Muscle layer of duodenum (tissue), 2 donors: Measurements from ENCODE around the gene RPUSD4.

Experiments
- H3K27ac ChIP-seq: one replicate; pipeline ENCODE4 v1.7.0; 2013; ENCODE audit warnings: mild to moderate bottlenecking, low read length
- H3K27me3 ChIP-seq: one replicate; pipeline ENCODE4 v1.7.0; 2013; ENCODE audit warnings: low read depth, mild to moderate bottlenecking, control low read depth, low read length
- H3K36me3 ChIP-seq, 2 donors: one replicate each; pipeline ENCODE4 v1.7.0; 2013; ENCODE audit warnings: low read length in 2 of 2, control low read depth in 1 of 2, mild to moderate bottlenecking in 1 of 2; ENCODE audit not compliant: insufficient read depth in 2 of 2, control insufficient read depth in 1 of 2
- H3K4me1 ChIP-seq, 2 donors: one replicate each; pipeline ENCODE4 v1.7.0; 2013; ENCODE audit warnings: low read length in 2 of 2, mild to moderate bottlenecking in 2 of 2, control low read depth in 1 of 2, moderate library complexity in 1 of 2; ENCODE audit not compliant: insufficient read depth in 2 of 2, control insufficient read depth in 1 of 2
- H3K4me3 ChIP-seq, 2 donors: one replicate each; pipeline ENCODE4 v1.7.0; 2013; ENCODE audit warnings: low read length in 2 of 2, low read depth in 1 of 2, mild to moderate bottlenecking in 1 of 2
- H3K9me3 ChIP-seq, 2 donors: one replicate each; pipeline ENCODE4 v1.7.0; 2013; ENCODE audit warnings: low read length in 2 of 2, control low read depth in 1 of 2, mild to moderate bottlenecking in 1 of 2; ENCODE audit not compliant: control insufficient read depth in 1 of 2
- donor health status: healthy.

The RPUSD4 gene

DNA sequence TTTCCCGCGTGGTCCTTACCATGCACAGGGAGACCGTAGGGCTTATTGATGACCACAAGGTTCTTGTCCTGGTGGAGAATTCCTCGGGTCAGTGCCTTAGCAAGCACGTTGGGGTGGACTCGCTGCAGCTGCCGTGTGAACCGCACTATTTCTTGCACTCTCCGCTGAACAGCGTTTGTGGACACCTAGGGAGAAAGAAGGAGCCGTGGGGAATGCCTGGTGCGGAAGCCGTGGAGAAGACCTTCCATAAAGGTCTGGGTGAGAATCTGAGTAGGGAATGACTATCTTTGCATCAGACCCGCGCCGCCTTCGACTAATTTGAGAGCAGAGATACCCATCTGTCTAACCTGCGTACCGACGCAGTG, 597 bp downstream of the RPUSD4 start:
- Histone ChIP-seq H3K9me3 (no peaks in the 10 kb centered on the region), H3K4me1 (peaks cover 9 to 21% of the 10 kb centered on the region in 2 donors), H3K4me3 (peak overlapping the region; percentile 97 to 99), H3K27ac (peak overlapping the region; percentile 76), H3K36me3 (peaks cover 9 to 22% of the 10 kb centered on the region in 2 donors), H3K27me3 (no peaks in the 10 kb centered on the region)

DNA sequence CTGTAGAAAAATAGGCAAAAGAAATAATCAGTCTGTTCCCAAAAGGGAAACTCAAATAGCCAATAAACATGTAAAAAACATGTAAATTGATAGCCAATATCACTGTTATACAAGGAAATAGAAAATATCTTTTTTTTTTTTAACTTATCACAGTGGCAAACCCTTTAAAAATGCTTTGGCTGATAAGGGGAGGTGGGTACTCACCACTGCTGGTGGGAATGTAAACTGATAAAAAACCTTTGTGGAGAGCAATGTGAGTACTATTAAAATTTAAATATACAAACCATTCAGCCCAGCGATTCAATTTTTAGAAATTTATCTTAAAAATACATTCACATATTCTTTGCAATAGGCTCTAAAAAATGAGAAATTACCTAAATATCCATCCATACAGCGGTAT, 3.6 kb downstream of the RPUSD4 start:
- H3K4me1 ChIP-seq = peaks cover 9 to 15% of the 10 kb centered on the region in 2 donors

DNA sequence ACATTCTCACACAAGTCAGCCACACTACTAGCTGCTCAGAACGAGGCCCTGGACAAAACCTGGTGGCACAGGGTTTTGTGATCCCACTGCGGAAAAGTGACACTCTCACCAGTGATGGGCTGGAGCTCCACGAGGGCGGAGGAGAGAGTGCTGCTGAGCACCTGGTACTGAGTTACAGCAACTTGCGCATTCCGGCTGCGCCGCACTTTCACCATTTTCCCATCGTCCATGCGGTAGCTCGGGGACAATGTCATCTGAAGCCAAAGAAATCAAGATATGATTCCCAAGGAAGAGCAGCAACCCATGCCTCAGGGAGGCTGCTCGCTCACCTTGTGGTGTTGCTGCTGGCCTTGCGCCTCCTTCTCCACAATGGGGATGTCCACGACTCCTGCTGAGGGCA, 6.1 kb downstream of the RPUSD4 start:
- Histone ChIP-seq H3K9me3 (no peaks in the 10 kb centered on the region), H3K27ac (no peak overlapping the region), H3K27me3 (no peaks in the 10 kb centered on the region), H3K4me1 (peaks cover 0 to 2% of the 10 kb centered on the region in 2 donors), H3K36me3 (peaks cover 54 to 73% of the 10 kb centered on the region in 2 donors), H3K4me3 (no peak overlapping the region)

More for the DNA sequence above, 3.6 kb downstream of the RPUSD4 start:
- Histone ChIP-seq H3K27ac (no peak overlapping the region), H3K36me3 (peaks cover 34 to 49% of the 10 kb centered on the region in 2 donors), H3K9me3 (no peaks in the 10 kb centered on the region), H3K4me3 (no peak overlapping the region), H3K27me3 (no peaks in the 10 kb centered on the region)

DNA sequence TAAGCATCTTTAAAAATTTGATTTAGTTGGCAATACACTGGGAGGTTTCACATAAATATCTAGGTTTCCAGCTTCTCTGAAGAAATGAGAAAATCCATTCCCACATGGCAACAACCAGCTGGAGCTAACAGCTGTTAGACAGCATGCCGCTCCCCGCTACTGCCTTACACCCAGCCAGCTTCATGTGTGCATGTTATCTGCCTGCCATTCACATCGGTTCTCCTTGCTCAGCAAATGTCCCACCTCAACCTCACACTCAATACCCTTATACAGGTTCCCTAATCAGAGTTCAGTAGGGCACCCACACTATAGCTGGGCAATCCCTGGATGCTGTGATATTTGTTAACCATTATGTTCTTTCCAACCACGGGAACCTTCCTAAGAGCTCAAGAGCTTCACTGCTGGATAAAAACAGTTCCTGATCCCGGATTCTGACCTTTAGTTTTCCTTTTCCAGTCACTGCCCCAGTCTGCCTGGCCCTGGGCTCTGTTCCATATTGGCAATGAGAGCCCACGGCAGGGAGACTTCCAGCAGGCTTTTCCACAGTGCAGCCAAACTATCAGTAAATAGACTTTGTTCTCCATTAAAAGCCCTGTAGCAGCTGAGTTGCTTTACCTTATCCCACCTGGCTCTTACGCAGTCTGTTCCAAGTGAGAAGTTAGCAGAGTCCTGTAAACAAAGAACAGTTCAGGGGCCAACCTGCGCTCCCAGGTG, 8.6 kb downstream of the RPUSD4 start:
- no peaks in the 10 kb centered on the region for H3K27me3 ChIP-seq
- H3K36me3 ChIP-seq = peaks cover 54 to 74% of the 10 kb centered on the region in 2 donors
- H3K4me1 ChIP-seq = no peaks in the 10 kb centered on the region
- H3K9me3 ChIP-seq = no peaks in the 10 kb centered on the region
- H3K4me3 ChIP-seq = no peak overlapping the region
- no peak overlapping the region for H3K27ac ChIP-seq

DNA sequence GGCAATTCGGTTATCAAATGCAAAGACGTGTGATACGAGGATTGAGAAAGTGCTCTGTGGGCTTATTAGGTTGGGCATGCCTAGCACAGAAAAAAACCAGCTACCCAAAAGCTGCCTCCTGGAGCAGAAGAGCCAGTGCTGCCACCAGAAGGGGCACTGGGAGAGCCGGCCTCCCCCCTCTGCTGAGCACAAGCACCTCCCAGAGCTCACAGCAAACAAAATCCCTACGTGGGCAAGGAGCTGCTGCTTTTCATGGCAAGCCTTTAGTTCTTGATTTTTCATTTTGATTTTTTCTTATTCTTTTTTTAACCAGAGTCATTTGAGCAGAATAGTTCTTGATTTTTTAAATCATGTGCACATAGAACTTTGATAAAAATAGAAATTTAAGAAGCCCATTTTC, 12.8 kb downstream of the RPUSD4 start:
- H3K4me3 ChIP-seq = no peak overlapping the region
- H3K9me3 ChIP-seq = peaks cover 0 to 5% of the 10 kb centered on the region in 2 donors
- no peaks in the 10 kb centered on the region for H3K27me3 ChIP-seq
- no peak overlapping the region for H3K27ac ChIP-seq
- peaks cover 47 to 74% of the 10 kb centered on the region in 2 donors for H3K36me3 ChIP-seq
- H3K4me1 ChIP-seq = peaks cover 0 to 5% of the 10 kb centered on the region in 2 donors

DNA sequence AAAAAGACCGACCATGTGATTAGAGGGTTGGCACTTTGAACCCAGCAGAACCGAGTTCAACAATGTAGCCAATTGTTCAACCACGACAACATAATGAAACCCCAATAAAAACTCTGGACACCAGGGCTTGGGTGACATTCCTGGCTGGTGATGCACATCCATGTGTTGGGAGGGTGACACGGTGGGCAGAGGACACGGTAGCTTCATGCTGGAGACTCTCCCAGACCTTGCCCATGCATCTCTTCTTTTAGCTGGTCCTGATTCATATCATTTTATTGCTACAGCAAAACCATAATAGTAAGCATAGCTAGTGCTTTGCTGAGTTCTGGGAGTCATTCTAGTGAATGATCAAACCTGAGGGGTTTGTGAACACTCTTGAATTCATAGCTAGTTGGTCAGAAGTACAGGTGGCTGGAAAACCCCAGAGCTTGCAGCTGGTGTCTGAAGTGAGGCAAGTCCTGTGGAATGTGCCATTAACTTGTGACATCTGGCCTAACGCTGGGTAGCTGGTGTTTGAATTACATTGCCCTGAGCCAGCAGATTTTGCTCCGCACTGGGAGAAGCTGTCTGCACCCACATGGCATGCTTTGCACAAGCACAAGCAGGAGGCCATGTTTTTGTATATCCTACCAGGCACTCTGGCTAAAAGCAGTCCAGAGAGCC, 14.0 kb downstream of the RPUSD4 start:
- no peak overlapping the region for H3K27ac ChIP-seq
- no peak overlapping the region for H3K4me3 ChIP-seq
- peaks cover 44 to 62% of the 10 kb centered on the region in 2 donors for H3K36me3 ChIP-seq
- H3K9me3 ChIP-seq = peaks cover 0 to 5% of the 10 kb centered on the region in 2 donors
- peaks cover 0 to 5% of the 10 kb centered on the region in 2 donors for H3K4me1 ChIP-seq
- H3K27me3 ChIP-seq = no peaks in the 10 kb centered on the region

DNA sequence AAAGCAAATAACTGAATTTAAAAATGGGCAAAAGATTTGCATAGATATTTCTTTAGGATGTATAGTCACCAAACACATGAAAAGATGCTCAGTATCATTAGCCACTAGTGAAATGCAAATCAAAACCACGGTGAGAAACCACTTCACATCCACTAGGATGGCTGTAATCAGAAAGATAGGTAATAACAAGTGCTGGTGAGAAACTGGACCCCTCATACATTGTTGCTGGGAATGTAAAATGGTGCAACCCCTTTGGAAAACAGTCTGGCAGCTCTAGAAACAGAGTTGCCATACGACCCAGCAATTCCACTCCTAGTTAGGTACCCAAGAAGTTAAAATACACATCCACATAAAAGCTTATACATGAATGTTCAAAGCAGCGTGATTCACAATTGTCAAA, 16.3 kb downstream of the RPUSD4 start:
- Histone ChIP-seq H3K27ac (no peak overlapping the region), H3K9me3 (peaks cover 0 to 5% of the 10 kb centered on the region in 2 donors), H3K36me3 (peaks cover 27 to 45% of the 10 kb centered on the region in 2 donors), H3K4me1 (peaks cover 0 to 5% of the 10 kb centered on the region in 2 donors), H3K27me3 (no peaks in the 10 kb centered on the region), H3K4me3 (no peak overlapping the region)

DNA sequence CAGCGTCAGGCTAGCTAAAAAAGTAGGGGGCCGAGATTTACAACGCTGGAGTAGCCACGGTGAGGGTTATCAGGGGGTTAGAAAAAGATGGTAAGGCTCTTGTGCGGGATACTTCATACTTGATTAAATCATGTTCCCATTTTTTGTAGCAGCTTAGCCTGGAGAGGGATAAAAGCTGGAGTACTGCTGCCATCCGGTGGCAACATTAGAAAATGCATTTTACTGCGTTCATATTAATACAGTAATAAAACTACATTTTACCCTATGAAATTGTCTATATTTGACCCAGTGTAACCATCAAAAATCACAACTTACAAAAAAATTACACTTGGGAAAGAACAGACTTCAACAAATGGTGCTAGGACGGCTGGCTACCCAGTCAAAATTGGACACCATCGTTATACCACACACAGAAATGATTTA, 17.3 kb downstream of the RPUSD4 start:
- H3K4me3 ChIP-seq = no peak overlapping the region
- peaks cover 0 to 5% of the 10 kb centered on the region in 2 donors for H3K4me1 ChIP-seq
- peaks cover 22 to 42% of the 10 kb centered on the region in 2 donors for H3K36me3 ChIP-seq
- H3K27ac ChIP-seq = no peak overlapping the region
- H3K9me3 ChIP-seq = peaks cover 0 to 5% of the 10 kb centered on the region in 2 donors
- no peaks in the 10 kb centered on the region for H3K27me3 ChIP-seq

DNA sequence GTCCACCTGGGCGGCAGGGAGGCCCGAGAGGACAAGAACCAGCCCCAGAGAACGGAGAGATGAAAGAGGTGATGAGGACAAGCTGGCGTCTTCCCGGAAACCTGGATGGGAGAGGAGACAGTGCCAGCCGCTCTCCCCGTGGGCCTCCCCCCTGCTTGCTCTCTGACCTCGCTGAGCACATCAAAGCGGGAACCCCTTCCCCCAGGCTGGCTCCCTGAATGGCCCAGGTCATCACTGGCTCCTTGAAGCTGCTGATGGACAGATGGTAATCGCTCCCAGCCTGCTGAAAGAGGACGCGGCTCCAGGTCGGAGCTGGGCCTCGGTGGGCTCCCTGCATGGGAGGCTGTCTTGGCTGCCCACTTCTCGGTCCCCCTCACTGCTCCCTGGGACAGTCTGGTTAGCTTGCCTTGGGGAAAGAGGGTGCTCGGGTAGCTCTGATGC, 18.4 kb downstream of the RPUSD4 start:
- Histone ChIP-seq H3K27me3 (no peaks in the 10 kb centered on the region), H3K9me3 (peaks cover 0 to 5% of the 10 kb centered on the region in 2 donors), H3K36me3 (peaks cover 22 to 32% of the 10 kb centered on the region in 2 donors), H3K4me3 (no peak overlapping the region), H3K4me1 (peaks cover 0 to 5% of the 10 kb centered on the region in 2 donors), H3K27ac (no peak overlapping the region)

DNA sequence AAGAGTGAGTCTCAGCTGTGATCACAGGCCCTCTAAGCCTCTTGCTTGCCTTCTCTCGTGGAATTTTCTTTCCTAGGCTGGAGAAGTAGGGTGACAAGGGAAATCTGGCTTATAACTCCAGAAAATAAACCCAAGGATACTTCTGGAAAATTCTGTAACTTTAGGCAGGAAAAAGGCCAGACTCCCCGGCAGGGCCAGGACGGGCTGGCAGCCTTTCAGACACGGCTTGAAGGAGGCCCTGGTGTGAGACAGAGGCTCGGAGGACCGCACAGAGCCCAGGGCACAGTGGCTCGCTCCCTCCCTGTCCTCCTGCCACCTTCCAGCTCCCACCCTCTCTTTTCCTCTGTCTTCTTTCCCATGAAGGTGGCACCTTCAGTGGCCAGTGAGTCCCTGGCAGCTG, 19.1 kb downstream of the RPUSD4 start:
- Histone ChIP-seq H3K36me3 (peaks cover 16 to 25% of the 10 kb centered on the region in 2 donors), H3K27ac (no peak overlapping the region), H3K27me3 (no peaks in the 10 kb centered on the region), H3K4me1 (peaks cover 0 to 5% of the 10 kb centered on the region in 2 donors), H3K9me3 (peaks cover 0 to 3% of the 10 kb centered on the region in 2 donors), H3K4me3 (no peak overlapping the region)

DNA sequence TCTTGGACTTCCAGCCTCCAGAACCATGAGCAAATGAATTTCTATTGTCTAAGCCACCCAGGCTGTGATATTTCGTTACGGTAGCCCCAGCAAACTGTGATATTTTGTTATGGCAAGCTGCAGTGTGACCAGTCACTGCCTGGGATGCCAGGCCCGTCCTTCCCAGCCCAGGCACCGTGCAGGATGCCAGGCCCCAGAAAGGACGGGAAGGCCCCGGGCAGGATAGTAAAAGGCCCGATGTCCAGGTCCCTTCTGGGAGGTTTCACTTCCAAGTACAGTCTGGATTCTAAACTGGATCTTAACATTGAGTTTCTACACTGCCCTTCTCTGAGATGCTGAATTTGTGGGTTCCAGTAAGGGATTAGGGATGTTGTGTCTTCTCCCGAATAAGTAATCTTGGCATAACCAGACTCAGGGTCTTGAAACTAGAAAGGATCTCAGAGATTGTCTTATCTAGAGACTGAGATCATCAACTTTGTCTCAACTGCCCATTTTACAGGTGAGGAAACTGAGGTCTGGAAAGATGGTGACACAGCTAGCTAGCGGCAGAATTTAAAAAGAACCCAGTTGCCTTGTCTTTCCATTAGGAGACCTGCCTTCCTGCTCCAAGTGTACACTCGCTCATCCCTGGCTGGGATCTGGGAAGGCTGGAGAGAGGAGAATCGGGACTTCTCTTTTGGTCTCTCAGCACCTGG, 19.9 kb downstream of the RPUSD4 start:
- Histone ChIP-seq H3K36me3 (peaks cover 8 to 18% of the 10 kb centered on the region in 2 donors), H3K9me3 (no peaks in the 10 kb centered on the region), H3K4me1 (peaks cover 0 to 12% of the 10 kb centered on the region in 2 donors), H3K4me3 (no peak overlapping the region), H3K27ac (no peak overlapping the region), H3K27me3 (no peaks in the 10 kb centered on the region)
